ENCODE results near the gene PPP1R14D. TPM values are rescaled to one million over a fixed set of nuclear protein-coding genes. Genes with fewer than 3 reads are reported as not detected.

Gene PPP1R14D, protein sequence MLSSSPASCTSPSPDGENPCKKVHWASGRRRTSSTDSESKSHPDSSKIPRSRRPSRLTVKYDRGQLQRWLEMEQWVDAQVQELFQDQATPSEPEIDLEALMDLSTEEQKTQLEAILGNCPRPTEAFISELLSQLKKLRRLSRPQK
- total RNA-seq: under 1 TPM in 1 of 4 donors, not detected in 3; 0.51 TPM

GRCh38 chr15:40828447-40829036 lies at the start of gene PPP1R14D:
TSS of gene PPP1R14D (minus strand) at chr15:40828708. CDS start at chr15:40828641, 67 bp downstream.
- Histone ChIP-seq H3K4me3 (no peak within 1 kb of the TSS), H3K9me3 (no peaks in the 10 kb centered on the region), H3K27ac (no peak within 1 kb of the TSS), H3K4me1 (no peaks in the 10 kb centered on the region), H3K27me3 (no peaks in the 10 kb centered on the region), H3K36me3 (no peaks in the 10 kb centered on the region)
- intact Hi-C loops (cut with DNase I; ENCODE audit: low total_unique reads): no loop called here
- ATAC-seq (no peak), DNase-seq (no peak)
- in situ Hi-C loops (cut with MboI; ENCODE audit: low sequenced_read_pairs in 4 of 4): no loop called here
- TF ChIP-seq CTCF (IDR thresholded peaks at IDR 0.05 in 4 of 5, conservative IDR thresholded peaks at IDR 0.05 in 1 of 5): no peak
- TF ChIP-seq POLR2A (IDR thresholded peaks at IDR 0.05): no peak

DNA sequence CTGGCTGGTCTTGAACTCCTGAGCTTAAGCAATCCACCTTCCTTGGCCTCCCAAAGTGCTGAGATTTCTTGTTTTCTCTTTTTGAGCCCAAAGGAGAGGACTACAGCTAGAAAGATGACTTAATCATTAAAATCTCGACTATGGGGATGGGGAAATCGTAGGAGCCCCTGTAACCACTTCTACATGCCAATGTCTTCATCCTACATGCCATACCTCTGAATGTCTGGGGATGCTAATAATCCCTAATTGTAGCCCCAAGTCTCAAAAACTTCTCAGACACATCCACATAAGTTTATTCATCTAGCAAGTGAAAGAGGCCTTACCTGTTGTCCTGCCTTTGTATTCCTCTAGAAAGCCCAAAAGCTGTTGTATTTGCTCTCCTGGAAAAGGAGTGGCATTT lies 49.2 kb upstream of the PPP1R14D start:
- no peak for DNase-seq
- Histone ChIP-seq H3K4me3 (no peak overlapping the region), H3K27ac (no peak overlapping the region), H3K27me3 (peaks cover 0 to 8% (median 6%) of the 10 kb centered on the region in 3 donors), H3K36me3 (no peaks in the 10 kb centered on the region), H3K9me3 (no peaks in the 10 kb centered on the region), H3K4me1 (no peaks in the 10 kb centered on the region)
- no peak for ATAC-seq
- TF ChIP-seq POLR2A (IDR thresholded peaks at IDR 0.05) (no peak), CTCF (IDR thresholded peaks at IDR 0.05 in 4 of 5, conservative IDR thresholded peaks at IDR 0.05 in 1 of 5) (no peak)
- in situ Hi-C loops (cut with MboI; ENCODE audit: low sequenced_read_pairs in 4 of 4) (loop anchor here in 1 of 4 donors (25.0 kb wide), 1 partner anchor 365 kb away; no protein-coding TSS in a partner anchor), intact Hi-C loops (cut with DNase I; ENCODE audit: low total_unique reads) (no loop called here)

- H3K27me3 ChIP-seq: peaks cover 0 to 11% (median 11%) of the 10 kb centered on the region in 3 donors
- no peak overlapping the region for H3K27ac ChIP-seq
- H3K9me3 ChIP-seq: no peaks in the 10 kb centered on the region
- H3K4me1 ChIP-seq: no peaks in the 10 kb centered on the region
- no peak for TF ChIP-seq POLR2A (IDR thresholded peaks at IDR 0.05)
- no peak for TF ChIP-seq CTCF (IDR thresholded peaks at IDR 0.05 in 4 of 5, conservative IDR thresholded peaks at IDR 0.05 in 1 of 5)
- H3K4me3 ChIP-seq: no peak overlapping the region
- DNase-seq (no peak), ATAC-seq (no peak)
- intact Hi-C loops (cut with DNase I; ENCODE audit: low total_unique reads) (no loop called here), in situ Hi-C loops (cut with MboI; ENCODE audit: low sequenced_read_pairs in 4 of 4) (loop anchor here in 1 of 4 donors (25.0 kb wide), 1 partner anchor 364 kb away; no protein-coding TSS in a partner anchor)
- H3K36me3 ChIP-seq: no peaks in the 10 kb centered on the region
Measured at GRCh38 chr15:40875991-40876730, 47.7 kb upstream of the PPP1R14D start.

DNA sequence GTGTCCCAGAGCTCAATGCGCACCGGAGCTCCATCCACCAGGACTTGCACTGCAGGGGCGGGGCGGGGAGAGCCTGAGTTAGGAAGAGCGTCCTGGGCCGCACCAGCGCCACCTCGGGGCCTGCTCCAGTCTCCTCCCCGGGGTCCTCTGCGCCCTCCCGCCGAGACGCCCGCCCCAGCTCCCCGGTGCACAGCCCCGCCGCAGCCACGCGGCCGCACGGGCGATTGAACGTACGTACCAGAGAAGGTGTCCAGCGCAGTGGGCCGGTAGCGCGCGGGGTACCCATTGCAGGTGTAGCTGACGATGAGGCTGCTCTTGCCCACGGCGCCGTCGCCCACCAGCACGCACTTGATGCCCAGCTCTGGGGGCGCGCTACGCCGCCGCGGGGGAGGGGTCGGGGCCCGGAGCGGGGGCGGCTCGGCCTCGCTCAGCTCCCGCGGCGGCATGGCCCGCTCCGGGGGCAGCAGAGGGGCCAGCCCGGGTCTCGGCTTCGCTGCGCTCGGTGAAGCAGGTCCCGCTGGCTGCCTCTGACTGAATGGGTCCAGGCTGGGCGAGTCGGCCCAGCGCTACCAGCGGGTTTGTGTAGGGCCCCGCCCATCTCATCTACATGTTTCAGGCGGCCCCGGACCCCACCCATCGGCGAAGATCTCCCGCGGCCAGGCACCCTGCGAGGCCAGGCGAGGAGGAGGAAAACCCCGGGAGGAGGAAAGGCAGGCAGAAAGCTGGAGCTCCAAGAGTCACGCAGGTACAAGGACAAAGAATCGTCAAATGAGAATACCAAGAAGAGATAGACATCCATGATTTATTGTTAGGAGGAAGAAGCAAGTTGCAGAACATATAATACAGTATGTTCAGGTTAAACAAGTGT lies 45.4 kb upstream of the PPP1R14D start, which contains the start of gene RHOV:
RHOV (minus strand) TSS at position 541 of the 868 bp plus-strand sequence; CDS start at position 446, 95 bp downstream.
- intact Hi-C loops (cut with DNase I; ENCODE audit: low total_unique reads): no loop called here
- DNase-seq (no peak), ATAC-seq (peak; percentile 14 to 36)
- no peaks in the 10 kb centered on the region for H3K36me3 ChIP-seq
- H3K27ac ChIP-seq: no peak within 1 kb of the TSS
- peaks cover 0 to 11% (median 11%) of the 10 kb centered on the region in 3 donors for H3K27me3 ChIP-seq
- no peaks in the 10 kb centered on the region for H3K9me3 ChIP-seq
- in situ Hi-C loops (cut with MboI; ENCODE audit: low sequenced_read_pairs in 4 of 4): no loop called here
- H3K4me3 ChIP-seq: peak within 1 kb of the TSS; percentile 51 to 68 (median 58)
- TF ChIP-seq POLR2A (IDR thresholded peaks at IDR 0.05) (no peak), CTCF (IDR thresholded peaks at IDR 0.05 in 4 of 5, conservative IDR thresholded peaks at IDR 0.05 in 1 of 5) (peak in 1 of 5 experiments; percentile 29)
- no peaks in the 10 kb centered on the region for H3K4me1 ChIP-seq

Measured in gastrocnemius medialis (tissue), 4 donors.